NCI-H748 treated with DMSO at 0.1 percent for 48 hours (cell line): ENCODE measurements around the gene PPARGC1A.

ENCODE experiments used
- DNase-seq: peaks from one replicate; lab custom pipeline; 2025; lab: John Stamatoyannopoulos, UW

Gene PPARGC1A

GRCh38 chr4:23878912-23879732 is 10.7 kb downstream of the PPARGC1A start:
- DNase-seq = no peak

GRCh38 chr4:23878246-23878891 is 11.5 kb downstream of the PPARGC1A start:
- no peak for DNase-seq

- no peak for DNase-seq
Observed at GRCh38 chr4:23877758-23878229, 12.1 kb downstream of the PPARGC1A start.

GRCh38 chr4:23876418-23877089 is 13.3 kb downstream of the PPARGC1A start:
- DNase-seq = no peak

- no peak for DNase-seq
Observed at GRCh38 chr4:23875317-23875716, 14.5 kb downstream of the PPARGC1A start.

GRCh38 chr4:23874536-23874901 is 15.3 kb downstream of the PPARGC1A start:
- DNase-seq = no peak

GRCh38 chr4:23873717-23874535 is 15.9 kb downstream of the PPARGC1A start:
- DNase-seq = no peak

- DNase-seq = no peak
Observed at GRCh38 chr4:23871426-23871825, 18.4 kb downstream of the PPARGC1A start.

GRCh38 chr4:23866450-23867075 is 23.3 kb downstream of the PPARGC1A start:
- no peak for DNase-seq

- no peak for DNase-seq
Observed at GRCh38 chr4:23861897-23862296, 27.9 kb downstream of the PPARGC1A start.

- DNase-seq = no peak
Observed at GRCh38 chr4:23860919-23861318, 28.9 kb downstream of the PPARGC1A start.

- no peak for DNase-seq
Observed at GRCh38 chr4:23857367-23857959, 32.4 kb downstream of the PPARGC1A start.

- DNase-seq = no peak
Observed at GRCh38 chr4:23856630-23857029, 33.2 kb downstream of the PPARGC1A start.

- DNase-seq = no peak
Observed at GRCh38 chr4:23855912-23856605, 33.8 kb downstream of the PPARGC1A start.

GRCh38 chr4:23853986-23854660 is 35.7 kb downstream of the PPARGC1A start:
- DNase-seq = no peak

- DNase-seq = no peak
Observed at GRCh38 chr4:23851464-23851863, 38.4 kb downstream of the PPARGC1A start.

GRCh38 chr4:23847158-23847557 is 42.7 kb downstream of the PPARGC1A start:
- DNase-seq = no peak

GRCh38 chr4:23844961-23845360 is 44.9 kb downstream of the PPARGC1A start:
- DNase-seq = no peak

GRCh38 chr4:23839279-23839678 is 50.6 kb downstream of the PPARGC1A start:
- no peak for DNase-seq

GRCh38 chr4:23838607-23839006 is 51.2 kb downstream of the PPARGC1A start:
- DNase-seq = no peak
